GM19099 (cell line): ENCODE results near the gene SOAT1.

ENCODE experiments used
- POLR2A ChIP-seq: IDR thresholded peaks from 3 replicates; pipeline ENCODE4 v1.6.1; 2011; ENCODE audit warnings: low read depth; ENCODE audit not compliant: insufficient read length; ENCODE audit errors: extremely low read depth

SOAT1 gene

DNA sequence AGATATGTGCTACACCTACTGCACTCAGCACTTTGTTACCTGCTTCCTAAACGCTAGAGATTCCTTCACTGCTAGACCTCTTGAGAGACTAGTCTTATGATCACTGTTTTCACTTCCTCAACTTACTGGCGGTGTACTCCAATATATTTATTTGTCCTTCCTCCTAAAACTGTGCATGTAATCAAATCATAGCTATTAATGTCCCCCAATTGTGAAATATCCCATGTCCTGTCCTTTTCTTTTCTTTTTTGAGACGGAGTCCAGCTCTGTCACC lies 3.4 kb downstream of the SOAT1 start:
- TF ChIP-seq POLR2A, result no peak

DNA sequence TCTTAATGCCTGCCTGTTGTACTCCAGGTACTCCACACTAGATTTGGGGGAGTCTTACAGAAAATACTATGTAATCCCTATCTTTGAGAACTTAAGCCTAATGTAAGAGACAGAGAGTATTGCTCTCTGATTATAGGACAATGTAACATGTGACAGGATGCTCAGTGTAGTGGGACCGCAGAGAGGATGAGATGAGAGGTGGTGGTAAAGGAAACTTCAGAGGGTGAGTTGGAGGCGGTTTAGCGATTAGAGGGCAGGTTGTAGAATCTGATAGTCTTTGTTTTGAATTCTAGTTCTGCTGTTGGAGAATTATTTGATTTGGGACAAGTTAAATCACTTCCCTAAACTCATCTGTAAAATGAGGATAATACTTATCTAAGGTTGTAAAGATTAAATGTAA lies 5.4 kb downstream of the SOAT1 start:
- no peak for TF ChIP-seq POLR2A

DNA sequence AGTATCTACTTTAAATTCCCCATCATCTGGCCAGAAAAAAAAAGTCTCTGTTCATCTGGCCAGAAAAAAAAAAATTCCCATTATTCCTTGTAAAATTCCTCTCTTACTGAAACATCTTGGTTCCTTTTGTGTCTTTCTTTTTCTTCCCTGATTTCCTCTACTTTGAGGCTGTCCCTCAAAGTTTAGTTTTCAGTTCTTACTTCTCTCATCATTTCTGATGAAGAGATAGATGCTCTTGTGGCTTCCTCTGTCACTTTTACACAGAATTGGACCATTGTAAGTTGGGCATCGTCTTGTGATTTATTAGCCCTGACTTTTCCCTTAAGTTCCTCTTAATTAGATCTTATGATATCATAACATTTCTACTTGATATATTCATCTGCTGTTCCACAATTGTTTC lies 6.5 kb downstream of the SOAT1 start:
- TF ChIP-seq POLR2A, result no peak

DNA sequence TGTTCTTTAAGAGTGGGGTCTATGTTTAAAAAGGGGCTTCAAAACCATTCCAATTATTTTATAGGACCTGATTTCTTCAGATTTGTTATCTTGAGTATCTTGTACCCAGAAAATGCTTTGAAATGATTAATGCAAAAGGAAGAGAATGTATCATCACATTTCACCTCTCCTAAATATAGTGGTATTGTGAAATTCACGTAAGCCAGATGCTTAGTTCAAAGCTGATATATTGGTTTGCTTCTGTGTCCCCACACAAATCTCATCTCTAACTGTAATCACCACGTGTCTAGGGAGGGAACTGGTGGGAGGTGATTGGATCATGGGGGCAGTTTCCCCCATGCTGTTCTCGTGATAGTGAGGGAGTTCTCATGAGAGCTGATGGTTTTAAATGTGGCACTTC lies 8.5 kb downstream of the SOAT1 start:
- TF ChIP-seq POLR2A, result no peak

DNA sequence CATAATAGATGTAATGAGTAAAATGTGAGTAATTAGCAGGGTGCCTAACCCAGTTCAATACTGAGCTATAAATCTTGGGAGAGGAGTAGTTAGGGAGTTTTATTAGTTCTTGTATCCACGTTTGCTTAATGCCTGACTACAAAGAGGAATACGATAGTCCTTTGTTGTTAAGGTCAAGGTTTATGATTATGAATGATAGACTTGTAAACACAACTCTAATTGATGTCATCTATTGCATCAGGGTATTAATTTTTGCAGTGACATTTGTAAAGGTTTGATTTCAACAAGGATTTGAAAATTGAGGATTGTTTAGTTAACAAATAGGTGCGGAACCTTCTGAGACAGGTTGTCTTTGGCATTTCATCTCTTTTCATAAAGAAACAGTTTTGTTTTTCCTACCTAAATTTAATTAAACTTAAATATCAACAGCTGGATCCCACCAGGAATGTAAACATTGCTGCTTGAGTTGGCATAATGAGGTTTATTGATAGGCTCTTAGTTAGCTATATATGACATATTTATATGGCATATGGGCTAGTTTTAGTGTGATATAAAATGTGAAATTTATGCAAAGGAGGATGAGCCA lies 9.7 kb downstream of the SOAT1 start:
- TF ChIP-seq POLR2A, result no peak

DNA sequence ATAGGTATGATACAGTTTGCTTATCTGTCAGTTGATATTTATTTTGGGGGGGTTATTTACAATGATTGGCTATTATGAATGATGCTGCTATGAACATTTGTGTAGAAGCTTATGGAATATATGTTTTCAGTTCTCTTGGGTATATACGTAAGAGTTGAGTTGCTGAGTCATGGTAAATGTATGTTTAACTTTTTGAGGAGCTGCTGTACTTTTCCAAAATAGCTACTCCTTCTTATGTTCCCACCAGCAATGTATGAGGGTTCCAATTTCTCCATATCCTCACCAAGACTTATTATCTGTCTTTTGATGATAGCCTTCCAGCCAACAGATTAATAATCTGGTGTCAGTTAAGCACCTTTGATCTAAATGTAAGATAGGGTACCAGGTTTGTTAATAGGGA lies 11.9 kb downstream of the SOAT1 start:
- no peak for TF ChIP-seq POLR2A

DNA sequence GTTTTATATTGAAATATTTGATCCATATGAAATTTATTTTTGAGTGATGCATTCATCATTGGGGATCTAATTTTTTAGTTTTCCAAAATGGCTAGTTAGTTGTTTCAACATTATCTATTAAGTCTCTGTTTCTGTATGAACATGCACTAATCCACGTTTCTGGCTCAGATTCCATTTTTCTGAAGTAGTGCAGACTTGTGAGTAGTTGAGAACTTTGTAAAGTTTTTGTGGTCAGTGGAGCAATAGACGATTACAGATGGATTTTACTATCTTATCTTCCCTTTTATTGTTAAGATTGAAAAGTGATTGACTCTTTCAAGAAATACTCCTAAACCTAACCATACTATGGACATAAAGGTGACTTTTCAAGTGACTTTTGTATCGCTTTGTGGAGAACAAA lies 16.7 kb downstream of the SOAT1 start:
- no peak for TF ChIP-seq POLR2A

DNA sequence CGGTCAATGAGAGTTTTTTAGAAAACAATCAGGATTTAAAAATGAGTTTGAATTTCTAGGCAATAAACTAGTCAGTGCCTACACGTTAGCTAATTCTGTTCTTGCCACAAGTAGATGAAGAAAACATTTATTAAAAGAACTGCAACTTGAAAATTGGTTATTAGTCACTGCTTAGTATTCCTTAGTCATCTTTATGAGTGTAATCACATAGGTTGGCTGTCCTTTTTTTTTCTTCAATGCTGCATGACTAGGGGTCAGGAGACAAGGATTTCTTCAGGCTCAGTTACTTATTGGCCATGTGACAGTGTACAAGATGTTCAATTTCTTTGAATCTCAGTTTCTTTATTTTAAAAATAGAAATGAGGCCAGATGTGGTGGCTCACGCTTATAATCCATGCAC lies 17.1 kb downstream of the SOAT1 start:
- no peak for TF ChIP-seq POLR2A

DNA sequence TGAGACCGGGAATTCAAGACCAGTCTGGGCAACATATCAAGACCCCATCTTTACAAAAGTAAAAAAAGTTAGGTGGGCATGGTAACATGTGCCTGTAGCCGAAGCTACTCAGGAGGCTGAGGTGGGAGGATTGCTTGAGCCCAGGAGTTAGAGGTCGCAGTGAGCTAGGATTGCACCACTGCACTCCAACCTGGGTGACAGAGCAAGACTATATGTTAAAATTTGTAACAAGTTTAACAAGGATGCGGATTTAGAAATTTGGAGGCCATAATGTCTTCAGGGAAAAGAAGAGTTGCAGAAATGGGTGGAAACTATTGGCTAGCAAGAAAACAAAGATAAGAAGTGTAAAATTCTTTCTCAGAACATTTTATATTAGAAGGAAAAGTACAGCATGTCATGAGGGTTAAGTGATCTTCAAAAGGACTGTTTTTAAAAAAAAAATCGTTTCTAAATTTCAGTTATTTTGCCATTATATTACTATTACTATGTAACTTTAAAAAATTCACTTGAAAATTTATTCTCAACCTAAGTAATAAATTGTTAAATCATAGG lies 17.6 kb downstream of the SOAT1 start:
- TF ChIP-seq POLR2A, result no peak

DNA sequence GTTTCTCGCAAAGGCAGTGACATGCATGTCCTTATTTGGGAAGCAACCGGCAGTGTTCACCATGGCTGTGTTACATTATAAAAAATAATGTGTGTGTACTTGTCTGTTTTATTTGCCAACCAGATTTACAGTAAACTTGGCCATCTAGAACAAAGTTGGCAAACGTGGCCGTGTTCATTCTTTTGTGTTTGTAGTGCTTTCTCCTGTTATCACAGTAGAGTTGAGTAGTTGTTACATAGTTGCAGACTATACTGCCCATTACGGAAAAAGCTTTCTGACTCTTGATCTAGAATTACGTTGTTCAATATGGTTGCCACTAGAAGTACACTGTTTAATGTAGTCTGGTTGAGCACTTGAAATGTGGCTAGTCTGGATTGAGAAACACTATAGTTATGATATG lies 19.4 kb downstream of the SOAT1 start:
- TF ChIP-seq POLR2A, result no peak

DNA sequence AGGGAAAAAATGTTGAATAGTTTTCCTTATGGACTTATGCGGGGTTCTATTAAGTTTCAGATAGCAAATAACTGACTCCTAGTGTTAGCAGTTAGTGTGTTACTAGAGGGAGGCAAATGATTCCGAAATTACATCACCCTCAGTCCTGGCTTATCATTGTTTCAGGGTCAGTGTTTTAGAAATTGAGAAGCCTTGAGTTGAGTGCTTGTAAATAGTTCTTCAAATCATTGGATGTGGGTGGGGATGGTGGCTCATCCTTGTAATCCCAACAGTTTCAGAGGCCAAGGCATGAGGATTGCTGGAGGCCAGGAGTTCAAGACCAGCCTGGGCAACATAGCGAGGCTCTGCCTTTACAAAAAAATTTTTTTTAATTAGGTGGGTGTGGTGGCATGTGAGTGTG lies 21.3 kb downstream of the SOAT1 start:
- TF ChIP-seq POLR2A, result no peak

DNA sequence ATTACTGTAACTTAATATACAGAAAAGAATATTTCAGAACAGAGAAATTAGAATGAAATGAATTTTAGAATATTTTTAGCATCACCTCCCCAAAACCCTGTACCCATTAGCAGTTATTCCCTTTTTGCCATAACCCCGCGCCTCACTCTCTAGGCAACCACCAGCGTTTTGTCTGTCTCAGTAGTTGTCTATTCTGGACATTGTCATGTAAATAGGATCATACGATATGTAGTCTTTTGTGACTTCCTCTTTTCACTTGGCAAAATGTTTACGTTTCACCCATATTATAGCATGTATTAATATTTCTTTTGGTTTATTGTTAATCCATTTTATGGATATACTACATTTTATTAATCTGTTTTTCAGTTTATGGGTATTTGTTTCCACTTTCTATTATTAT lies 24.9 kb downstream of the SOAT1 start:
- TF ChIP-seq POLR2A, result no peak

DNA sequence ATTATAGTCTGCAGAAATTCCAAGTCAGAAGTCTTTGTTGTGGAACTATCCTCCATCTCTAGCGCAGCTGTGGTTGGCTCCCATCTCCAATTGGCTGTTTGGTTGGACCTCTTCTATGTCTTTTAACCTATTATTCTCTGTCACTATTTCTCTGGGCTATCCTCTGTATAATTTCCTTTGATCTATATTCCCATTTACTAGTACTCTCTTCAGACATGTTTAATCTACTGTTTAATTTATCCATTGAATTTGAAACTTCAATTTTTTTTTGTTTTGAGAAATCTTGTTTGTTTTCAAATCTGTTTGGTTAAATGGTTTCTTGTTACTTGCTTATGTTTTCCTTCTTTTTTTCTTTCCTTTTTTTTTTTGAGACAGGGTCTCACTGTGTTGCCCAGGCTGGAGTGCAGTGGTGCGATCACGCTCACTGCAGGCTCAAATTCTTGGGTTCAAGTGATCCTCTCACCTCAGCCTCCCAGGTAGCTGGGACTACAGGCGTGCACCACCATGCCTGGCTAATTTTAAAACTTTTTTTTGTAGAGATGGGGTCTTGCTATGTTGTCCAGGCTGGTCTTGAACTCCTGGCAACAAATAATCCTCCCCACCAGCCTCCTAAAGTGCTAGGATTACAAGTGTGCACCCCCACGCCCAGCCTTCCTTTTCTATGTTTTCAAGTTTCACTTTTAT lies 28.1 kb downstream of the SOAT1 start:
- TF ChIP-seq POLR2A, result no peak

DNA sequence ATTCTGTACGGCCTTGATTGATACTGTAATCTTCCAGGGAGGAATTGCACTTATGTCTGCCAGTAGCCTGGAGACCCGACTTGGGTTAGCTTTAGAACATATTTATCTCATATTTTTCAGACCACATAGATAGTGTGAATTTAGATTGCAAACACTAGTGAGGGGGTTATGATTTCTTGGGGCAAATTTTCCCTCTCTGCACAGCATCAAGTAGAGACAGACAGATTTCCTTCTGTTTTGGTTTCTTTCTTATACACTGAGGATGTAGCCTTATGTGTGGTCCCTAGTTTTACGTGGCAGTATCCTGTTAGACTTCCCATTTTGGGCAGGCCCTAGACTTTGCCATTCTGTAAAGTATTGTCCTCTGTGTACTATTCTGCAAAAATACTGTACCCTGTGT lies 29.0 kb downstream of the SOAT1 start:
- TF ChIP-seq POLR2A, result no peak

DNA sequence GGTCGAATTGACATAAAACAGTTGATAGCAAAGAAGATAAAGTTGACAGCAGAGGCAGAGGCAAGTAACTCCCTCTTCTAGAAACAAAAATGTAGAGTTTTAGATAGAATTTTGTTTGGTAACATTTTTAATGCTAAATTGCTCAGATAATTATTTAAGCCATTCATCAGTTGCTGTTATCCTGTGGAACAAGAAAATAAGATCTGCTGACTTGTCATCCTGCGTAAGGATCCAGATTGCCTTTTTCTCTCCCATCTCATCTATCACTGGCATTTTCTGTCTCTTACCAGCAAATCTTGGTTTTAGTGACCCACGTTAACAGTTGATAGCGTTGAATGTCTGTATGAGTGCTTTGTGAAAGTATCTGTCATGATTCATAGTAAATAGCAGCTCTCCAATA lies 29.8 kb downstream of the SOAT1 start:
- TF ChIP-seq POLR2A, result no peak

DNA sequence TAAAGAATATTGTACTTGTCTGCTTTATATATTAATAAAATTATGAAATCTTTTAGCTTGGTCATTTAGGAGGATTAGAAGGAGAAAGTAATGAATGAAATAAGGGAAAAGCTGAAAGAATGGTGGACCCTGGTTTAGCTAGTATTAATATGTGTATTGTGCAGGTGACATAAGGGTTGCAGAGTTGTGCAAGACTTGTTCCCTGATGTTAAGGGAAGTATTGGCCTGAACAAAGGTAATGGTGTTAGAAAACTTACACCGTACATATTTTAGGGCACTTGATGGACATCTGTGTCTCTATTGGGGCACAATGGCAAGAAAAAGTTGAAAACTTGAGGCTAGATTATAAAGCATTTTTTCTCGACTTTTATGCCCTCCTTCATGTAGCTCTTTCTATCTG lies 32.2 kb downstream of the SOAT1 start:
- no peak for TF ChIP-seq POLR2A

DNA sequence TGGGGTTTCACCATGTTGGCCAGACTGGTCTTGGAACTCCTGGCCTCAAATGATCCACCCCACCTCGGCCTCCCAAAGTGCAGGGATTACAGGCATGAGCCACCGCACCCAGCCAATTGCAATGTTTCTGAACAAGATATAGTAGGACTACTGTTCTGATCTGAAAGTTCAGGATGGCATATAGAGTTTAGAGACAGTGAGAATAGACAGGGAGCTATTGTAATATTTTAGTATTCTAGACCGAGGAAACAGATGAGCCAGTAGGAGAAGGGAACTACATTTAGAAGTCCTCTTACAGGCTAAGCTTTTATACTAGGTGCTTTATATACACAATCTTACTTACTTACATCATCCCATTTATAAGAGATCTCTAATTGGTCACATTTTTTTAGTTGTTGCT lies 33.1 kb downstream of the SOAT1 start:
- no peak for TF ChIP-seq POLR2A
